Central memory CD8-positive, alpha-beta T cell (primary cell): ENCODE results near the gene PRCC.
A peak's percentile ranks its signal among the peaks of the same experiment; 100 is the strongest.

Experiments used
- ATAC-seq: fragments of 150-1000 bp; cut with Tn5 transposase; replicated peaks from 2 replicates; pipeline ENCODE4 v1.10.0; 2022; ENCODE audit warnings: mild to moderate bottlenecking, moderate FRiP score, moderate number of reproducible peaks; ENCODE audit not compliant: poor library complexity, severe bottlenecking; ENCODE audit errors: extremely low read depth
- DNase-seq, 2 donors: peaks; one replicate each; pipeline ENCODE4 v3.0.0; 2021; ENCODE audit warnings: low spot score in 2 of 2
- H3K27ac Mint-ChIP-seq: one replicate; pipeline ENCODE4 v1.8.0; 2022; ENCODE audit warnings: low read depth, mild to moderate bottlenecking, moderate library complexity, mixed read lengths
- H3K27me3 Mint-ChIP-seq: one replicate; pipeline ENCODE4 v1.8.0; 2022; ENCODE audit warnings: mixed read lengths
- H3K36me3 Mint-ChIP-seq: one replicate; pipeline ENCODE4 v1.8.0; 2022; ENCODE audit warnings: mild to moderate bottlenecking, moderate library complexity, mixed read lengths; ENCODE audit not compliant: insufficient read depth
- H3K4me1 Mint-ChIP-seq: one replicate; pipeline ENCODE4 v1.8.0; 2022; ENCODE audit warnings: mixed read lengths
- H3K4me3 Mint-ChIP-seq: one replicate; pipeline ENCODE4 v1.8.0; 2022; ENCODE audit warnings: mild to moderate bottlenecking, moderate library complexity, mixed read lengths
- H3K9me3 Mint-ChIP-seq: one replicate; pipeline ENCODE4 v1.8.0; 2022; ENCODE audit warnings: mixed read lengths

The PRCC gene

GRCh38 chr1:156797212-156797871, 30.0 kb downstream of the PRCC start:
- ATAC-seq (peak; percentile 73), DNase-seq (peak in 1 of 2 donors; percentile 57)
- Mint-ChIP-seq H3K27me3 (no peaks in the 10 kb centered on the region), H3K27ac (no peak overlapping the region), H3K36me3 (peaks cover 68% of the 10 kb centered on the region), H3K9me3 (no peaks in the 10 kb centered on the region), H3K4me3 (no peak overlapping the region), H3K4me1 (peaks cover 16% of the 10 kb centered on the region)

- Mint-ChIP-seq H3K4me3 (no peak overlapping the region), H3K27me3 (no peaks in the 10 kb centered on the region), H3K27ac (peak overlapping the region; percentile 72), H3K9me3 (no peaks in the 10 kb centered on the region), H3K4me1 (peaks cover 36% of the 10 kb centered on the region), H3K36me3 (peaks cover 47% of the 10 kb centered on the region)
- ATAC-seq, result no peak
- no peak for DNase-seq
Measured at GRCh38 chr1:156801409-156802121, 34.2 kb downstream of the PRCC start.

- no peak for ATAC-seq
- H3K27ac Mint-ChIP-seq, result peak overlapping the region; percentile 72
- H3K4me3 Mint-ChIP-seq, result no peak overlapping the region
- no peaks in the 10 kb centered on the region for H3K27me3 Mint-ChIP-seq
- no peak for DNase-seq
- H3K9me3 Mint-ChIP-seq, result no peaks in the 10 kb centered on the region
- H3K4me1 Mint-ChIP-seq, result peaks cover 35% of the 10 kb centered on the region
- peaks cover 49% of the 10 kb centered on the region for H3K36me3 Mint-ChIP-seq
Measured at GRCh38 chr1:156802421-156802935, 35.1 kb downstream of the PRCC start.

GRCh38 chr1:156803086-156803851, 35.9 kb downstream of the PRCC start:
- no peak overlapping the region for H3K4me3 Mint-ChIP-seq
- no peaks in the 10 kb centered on the region for H3K9me3 Mint-ChIP-seq
- peaks cover 46% of the 10 kb centered on the region for H3K36me3 Mint-ChIP-seq
- no peaks in the 10 kb centered on the region for H3K27me3 Mint-ChIP-seq
- DNase-seq (no peak), ATAC-seq (no peak)
- peaks cover 42% of the 10 kb centered on the region for H3K4me1 Mint-ChIP-seq
- peak overlapping the region; percentile 72 for H3K27ac Mint-ChIP-seq

- H3K27me3 Mint-ChIP-seq, result no peaks in the 10 kb centered on the region
- peak overlapping the region; percentile 94 for H3K27ac Mint-ChIP-seq
- no peak for ATAC-seq
- peaks cover 49% of the 10 kb centered on the region for H3K36me3 Mint-ChIP-seq
- no peak overlapping the region for H3K4me3 Mint-ChIP-seq
- DNase-seq, result no peak
- H3K4me1 Mint-ChIP-seq, result peaks cover 50% of the 10 kb centered on the region
- H3K9me3 Mint-ChIP-seq, result no peaks in the 10 kb centered on the region
Measured at GRCh38 chr1:156804026-156804425, 36.7 kb downstream of the PRCC start.

- no peak for ATAC-seq
- H3K27ac Mint-ChIP-seq, result peak overlapping the region; percentile 94
- H3K4me1 Mint-ChIP-seq, result peaks cover 57% of the 10 kb centered on the region
- H3K36me3 Mint-ChIP-seq, result peaks cover 49% of the 10 kb centered on the region
- no peak for DNase-seq
- no peaks in the 10 kb centered on the region for H3K9me3 Mint-ChIP-seq
- no peak overlapping the region for H3K4me3 Mint-ChIP-seq
- no peaks in the 10 kb centered on the region for H3K27me3 Mint-ChIP-seq
Measured at GRCh38 chr1:156804572-156805243, 37.4 kb downstream of the PRCC start.

GRCh38 chr1:156805766-156806511, 38.6 kb downstream of the PRCC start:
- H3K36me3 Mint-ChIP-seq, result peaks cover 53% of the 10 kb centered on the region
- ATAC-seq (no peak), DNase-seq (no peak)
- H3K4me1 Mint-ChIP-seq, result peaks cover 59% of the 10 kb centered on the region
- H3K27me3 Mint-ChIP-seq, result no peaks in the 10 kb centered on the region
- no peaks in the 10 kb centered on the region for H3K9me3 Mint-ChIP-seq
- no peak overlapping the region for H3K4me3 Mint-ChIP-seq
- peak overlapping the region; percentile 94 for H3K27ac Mint-ChIP-seq

GRCh38 chr1:156806512-156807440, 39.4 kb downstream of the PRCC start:
- H3K4me3 Mint-ChIP-seq, result peak overlapping the region; percentile 41
- H3K27ac Mint-ChIP-seq, result peak overlapping the region; percentile 94
- DNase-seq (no peak), ATAC-seq (no peak)
- H3K36me3 Mint-ChIP-seq, result peaks cover 58% of the 10 kb centered on the region
- H3K9me3 Mint-ChIP-seq, result no peaks in the 10 kb centered on the region
- H3K4me1 Mint-ChIP-seq, result peaks cover 61% of the 10 kb centered on the region
- H3K27me3 Mint-ChIP-seq, result no peaks in the 10 kb centered on the region

- no peaks in the 10 kb centered on the region for H3K9me3 Mint-ChIP-seq
- no peaks in the 10 kb centered on the region for H3K27me3 Mint-ChIP-seq
- ATAC-seq, result peak; percentile 30
- peaks cover 64% of the 10 kb centered on the region for H3K4me1 Mint-ChIP-seq
- peak overlapping the region; percentile 41 for H3K4me3 Mint-ChIP-seq
- H3K27ac Mint-ChIP-seq, result peak overlapping the region; percentile 94
- H3K36me3 Mint-ChIP-seq, result peaks cover 64% of the 10 kb centered on the region
- no peak for DNase-seq
Measured at GRCh38 chr1:156807627-156808026, 40.3 kb downstream of the PRCC start.

GRCh38 chr1:156808186-156809030, 41.1 kb downstream of the PRCC start:
- DNase-seq, result no peak
- peak overlapping the region; percentile 41 for H3K4me3 Mint-ChIP-seq

More at GRCh38 chr1:156808186-156809030, 41.1 kb downstream of the PRCC start:
- Mint-ChIP-seq H3K4me1 (peaks cover 67% of the 10 kb centered on the region), H3K27me3 (no peaks in the 10 kb centered on the region), H3K27ac (peak overlapping the region; percentile 94), H3K9me3 (no peaks in the 10 kb centered on the region), H3K36me3 (peaks cover 60% of the 10 kb centered on the region)
- ATAC-seq, result no peak
